ENCODE measurements around the gene TLCD5.

The TLCD5 gene

DNA sequence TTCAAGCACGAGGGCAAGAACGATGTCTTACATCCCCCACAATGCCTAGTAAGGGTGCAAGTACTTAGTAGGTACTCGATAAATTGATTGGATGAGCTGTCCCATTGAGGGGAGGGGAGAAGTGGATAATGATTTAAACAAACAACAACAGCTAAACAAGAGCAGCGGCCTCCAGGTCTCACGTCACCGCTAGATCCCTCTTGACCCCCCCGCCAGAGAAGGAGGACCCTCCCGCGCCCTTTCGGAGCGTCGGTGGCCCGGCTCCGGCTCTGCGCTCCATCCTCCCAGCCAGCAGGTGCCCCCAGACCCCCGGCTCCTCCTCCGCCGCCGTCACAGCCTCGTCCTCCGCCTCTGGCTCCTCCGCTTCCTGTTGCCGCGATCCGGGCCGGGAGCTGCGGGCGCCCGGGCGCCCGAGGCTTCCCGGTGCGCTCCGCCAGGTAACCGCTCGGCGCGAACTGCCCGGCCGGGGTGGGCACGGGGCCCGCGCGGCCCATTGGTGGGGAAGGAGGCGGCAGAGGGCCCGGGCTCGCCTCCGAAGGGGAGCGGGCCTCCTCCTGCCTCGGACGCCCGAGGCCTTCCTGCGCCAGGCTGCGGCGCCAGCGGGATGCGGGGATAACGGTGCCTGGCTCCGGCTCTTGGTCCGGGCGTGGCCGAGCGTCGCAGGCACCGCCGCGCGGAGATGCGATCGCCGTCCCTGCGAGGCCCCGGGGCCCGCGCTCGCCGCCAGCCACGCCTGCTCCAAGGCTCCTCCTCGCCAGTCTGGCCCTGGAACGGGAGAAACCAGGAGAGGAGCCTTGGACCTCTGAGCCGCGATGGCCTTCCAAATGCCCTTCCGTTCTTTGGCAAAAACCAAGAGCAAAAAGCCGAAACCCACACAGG lies at the start of gene TLCD5:
TSS of gene TLCD5 (plus strand) at position 368 of the 879 bp plus-strand sequence. CDS start 2,143 bp downstream, outside the sequence.
- H3K27ac ChIP-seq, result peak within 1 kb of the TSS; percentile 52
- TF ChIP-seq, protein P1, sequence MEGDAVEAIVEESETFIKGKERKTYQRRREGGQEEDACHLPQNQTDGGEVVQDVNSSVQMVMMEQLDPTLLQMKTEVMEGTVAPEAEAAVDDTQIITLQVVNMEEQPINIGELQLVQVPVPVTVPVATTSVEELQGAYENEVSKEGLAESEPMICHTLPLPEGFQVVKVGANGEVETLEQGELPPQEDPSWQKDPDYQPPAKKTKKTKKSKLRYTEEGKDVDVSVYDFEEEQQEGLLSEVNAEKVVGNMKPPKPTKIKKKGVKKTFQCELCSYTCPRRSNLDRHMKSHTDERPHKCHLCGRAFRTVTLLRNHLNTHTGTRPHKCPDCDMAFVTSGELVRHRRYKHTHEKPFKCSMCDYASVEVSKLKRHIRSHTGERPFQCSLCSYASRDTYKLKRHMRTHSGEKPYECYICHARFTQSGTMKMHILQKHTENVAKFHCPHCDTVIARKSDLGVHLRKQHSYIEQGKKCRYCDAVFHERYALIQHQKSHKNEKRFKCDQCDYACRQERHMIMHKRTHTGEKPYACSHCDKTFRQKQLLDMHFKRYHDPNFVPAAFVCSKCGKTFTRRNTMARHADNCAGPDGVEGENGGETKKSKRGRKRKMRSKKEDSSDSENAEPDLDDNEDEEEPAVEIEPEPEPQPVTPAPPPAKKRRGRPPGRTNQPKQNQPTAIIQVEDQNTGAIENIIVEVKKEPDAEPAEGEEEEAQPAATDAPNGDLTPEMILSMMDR (conservative IDR thresholded peaks at IDR 0.05), result peak; percentile 23
- peak; percentile 73 for TF ChIP-seq ZFX (IDR thresholded peaks at IDR 0.05)

DNA sequence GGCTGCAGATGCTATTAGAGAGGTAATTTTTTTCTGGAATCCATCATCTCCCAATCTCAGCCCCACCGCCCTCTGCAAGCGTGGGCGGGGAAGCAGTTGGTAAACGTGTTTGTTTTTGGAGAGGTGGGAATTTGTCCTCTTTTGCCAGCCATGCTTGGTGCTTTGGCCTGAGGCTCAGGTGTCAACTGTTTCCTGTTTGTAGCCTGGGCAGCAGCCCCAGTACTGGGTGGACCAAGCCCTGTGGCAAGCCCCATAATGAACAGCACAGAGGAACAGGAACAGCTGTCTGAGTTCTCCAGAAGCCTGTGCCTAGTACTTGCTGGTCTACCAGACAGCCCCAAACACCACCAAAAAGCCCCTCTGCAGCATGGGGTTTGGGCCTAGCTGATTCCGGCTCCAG lies 45.6 kb upstream of the TLCD5 start:
- no peak overlapping the region for H3K27ac ChIP-seq
- no peak for TF ChIP-seq ZFX (IDR thresholded peaks at IDR 0.05)
- TF ChIP-seq, protein P1 (conservative IDR thresholded peaks at IDR 0.05), result no peak

DNA sequence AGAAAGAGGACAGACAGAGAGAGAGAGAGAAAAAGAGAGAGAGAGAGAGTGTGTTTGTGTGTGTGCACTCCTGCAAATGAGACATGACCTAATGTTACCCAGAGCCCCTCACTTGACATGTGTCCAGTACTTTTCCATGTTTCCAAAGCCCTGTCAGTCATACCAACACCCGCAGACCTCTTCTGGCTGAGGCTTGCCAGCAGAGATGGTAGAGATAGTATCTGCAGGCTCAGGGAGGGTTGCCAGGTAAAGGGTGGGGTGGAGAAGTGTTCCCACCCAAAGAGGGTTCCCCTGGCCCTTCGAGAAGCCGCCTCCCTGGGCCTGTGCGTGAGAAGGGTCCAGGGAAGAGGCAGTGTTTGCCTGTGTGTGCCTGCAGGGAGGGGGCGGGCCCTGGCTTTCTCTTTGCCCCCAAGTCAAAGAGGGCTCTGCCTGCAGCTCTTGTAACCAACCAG lies 44.5 kb upstream of the TLCD5 start:
- 0 out of 2 replicates have a peak overlapping the region, but pooled peaks have one; percentile 4 for H3K27ac ChIP-seq
- TF ChIP-seq, protein P1 (conservative IDR thresholded peaks at IDR 0.05), result no peak
- TF ChIP-seq ZFX (IDR thresholded peaks at IDR 0.05), result no peak

DNA sequence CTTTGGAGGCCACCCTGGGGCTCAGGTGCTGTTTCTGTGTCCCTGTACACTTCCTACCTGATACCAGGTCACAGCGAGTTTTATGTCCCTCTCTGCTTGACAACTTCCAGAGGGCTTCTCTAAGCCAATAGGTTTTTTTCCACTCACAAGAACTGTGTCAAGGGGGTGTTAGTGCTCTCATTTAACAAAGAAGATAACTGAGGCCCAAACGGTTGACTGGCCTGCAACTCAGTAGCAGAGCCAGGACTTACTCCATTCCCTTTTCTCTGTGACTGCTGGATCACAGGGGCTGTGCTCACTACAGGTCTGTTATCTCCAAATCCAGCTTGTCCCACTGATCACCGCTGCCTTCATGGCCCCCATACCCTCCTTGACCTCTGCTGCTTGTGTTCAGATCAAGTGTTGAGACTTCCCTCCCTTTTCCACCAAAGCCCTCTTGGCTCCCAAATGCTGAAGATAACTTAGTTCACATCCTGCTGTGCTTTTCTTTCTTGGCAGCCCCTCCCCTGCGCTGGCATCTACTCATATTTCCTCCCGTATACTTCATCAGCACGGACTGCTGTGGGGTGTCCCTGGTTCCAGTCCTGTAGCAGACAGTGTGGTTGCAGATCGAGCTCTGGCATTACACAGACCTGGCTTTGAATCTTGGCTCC lies 43.8 kb upstream of the TLCD5 start:
- TF ChIP-seq, protein P1 (conservative IDR thresholded peaks at IDR 0.05), result no peak
- no peak for TF ChIP-seq ZFX (IDR thresholded peaks at IDR 0.05)
- no peak overlapping the region for H3K27ac ChIP-seq

DNA sequence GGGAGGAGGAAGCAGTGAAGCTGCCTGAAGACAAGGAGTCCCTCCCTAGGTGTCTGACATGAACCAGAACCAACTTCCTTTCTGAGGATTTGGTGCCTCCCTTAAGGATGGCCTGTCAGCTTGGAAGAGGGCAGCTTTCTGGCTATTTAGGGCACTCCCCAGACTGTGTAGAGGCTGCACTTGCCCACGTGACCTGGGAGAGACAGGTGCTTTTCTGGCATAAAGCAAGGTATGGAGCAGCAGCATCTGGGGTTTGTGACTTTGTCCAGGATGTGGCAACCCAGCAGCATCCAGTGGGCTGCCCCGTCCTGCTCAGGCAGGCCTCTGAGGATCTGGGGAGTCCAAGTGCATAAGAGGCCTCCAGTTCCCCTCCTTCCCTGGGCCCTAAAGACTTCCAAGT lies 42.0 kb upstream of the TLCD5 start:
- no peak for TF ChIP-seq ZFX (IDR thresholded peaks at IDR 0.05)
- TF ChIP-seq, protein P1 (conservative IDR thresholded peaks at IDR 0.05), result no peak

DNA sequence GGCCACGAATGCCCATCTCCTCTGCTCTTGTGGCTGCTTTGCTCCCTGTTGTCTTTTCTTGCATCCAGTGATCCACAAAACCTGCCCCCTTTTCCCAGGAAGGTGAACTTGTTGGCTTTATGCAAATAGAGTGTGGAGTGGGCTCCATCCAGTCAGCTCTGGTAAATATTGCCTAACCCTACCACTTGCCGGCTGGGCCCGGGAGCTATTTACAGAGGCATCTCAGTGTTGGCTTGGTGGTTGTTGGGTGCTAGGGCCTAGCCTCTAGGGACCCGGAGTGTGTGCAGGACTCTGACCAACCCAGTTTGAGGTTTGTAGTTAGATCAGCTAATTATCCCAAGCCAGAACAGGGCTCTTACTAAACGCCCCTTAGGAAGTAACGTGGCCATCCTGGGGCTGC lies 40.8 kb upstream of the TLCD5 start:
- TF ChIP-seq, protein P1 (conservative IDR thresholded peaks at IDR 0.05), result no peak
- TF ChIP-seq ZFX (IDR thresholded peaks at IDR 0.05), result no peak
- no peak overlapping the region for H3K27ac ChIP-seq

More for the DNA sequence above, 42.0 kb upstream of the TLCD5 start:
- no peak overlapping the region for H3K27ac ChIP-seq

DNA sequence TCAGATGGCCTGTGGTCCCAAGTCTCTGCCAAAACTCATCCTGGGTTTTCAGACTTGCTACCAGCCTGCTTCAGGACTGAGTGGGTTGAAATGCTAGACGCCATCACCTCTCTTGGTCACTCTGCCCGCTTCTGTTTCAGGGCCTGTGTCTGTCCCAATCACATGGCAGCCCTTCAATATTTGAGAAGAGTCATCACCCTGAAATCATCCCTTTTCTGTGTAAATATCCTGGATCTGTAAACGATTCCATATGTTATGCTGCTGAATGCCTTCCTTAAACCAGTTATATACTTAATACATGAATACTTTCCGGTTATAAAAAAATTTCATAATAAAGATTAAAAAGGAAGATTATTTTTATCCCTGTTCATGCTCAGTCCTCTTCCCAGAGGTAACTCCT lies 39.8 kb upstream of the TLCD5 start:
- no peak overlapping the region for H3K27ac ChIP-seq
- TF ChIP-seq, protein P1 (conservative IDR thresholded peaks at IDR 0.05), result no peak
- no peak for TF ChIP-seq ZFX (IDR thresholded peaks at IDR 0.05)

Data from C4-2B (cell line).